Naive thymus-derived CD8-positive, alpha-beta T cell (primary cell): ENCODE results near the gene OR10H1. TPM values are rescaled to one million over a fixed set of nuclear protein-coding genes. Genes with fewer than 3 reads are reported as not detected.
"Not testable (repeated sequence)": the region's sequence is repeated elsewhere in the genome, so short reads cannot be mapped to it uniquely, and the experiment has no call there.

Experiments used
- ATAC-seq, 2 donors: fragments of 150-1000 bp; cut with Tn5 transposase in 1 of 2; sonication (Bioruptor Pico), chemical (Tn5 transposase) in 1 of 2; 1 replicate in 1 of 2; 2 replicates in 1 of 2; pipeline ENCODE4 v1.10.0; 2021; ENCODE audit warnings: mild to moderate bottlenecking in 2 of 2, moderate library complexity in 2 of 2
- POLR2A ChIA-PET: fragments of 350-600 bp; sonication (Branson Sonifier 250); formaldehyde crosslinking; loops from one replicate; lab custom pipeline; 2021; ENCODE audit warnings: antibody characterized with exemption; lab: Charles Lee
- DNase-seq, 10 donors: peaks; one replicate each; pipeline versions ENCODE4 v3.0.0 to v3.0.0-alpha.2; 2020 to 2022
- H3K27ac Mint-ChIP-seq, 10 donors: one replicate each; pipeline ENCODE4 v1.8.0; 2020 to 2022; ENCODE audit warnings: mild to moderate bottlenecking in 10 of 10, mixed read lengths in 10 of 10, moderate library complexity in 4 of 10, inconsistent platforms in 1 of 10
- H3K27me3 Mint-ChIP-seq, 5 donors: one replicate each; pipeline ENCODE4 v1.8.0; 2021 to 2022; ENCODE audit warnings: mixed read lengths in 5 of 5
- H3K36me3 Mint-ChIP-seq, 3 donors: one replicate each; pipeline ENCODE4 v1.8.0; 2020 to 2022; ENCODE audit warnings: mixed read lengths in 3 of 3, mild to moderate bottlenecking in 2 of 3, inconsistent platforms in 1 of 3
- H3K4me1 Mint-ChIP-seq, 4 donors: one replicate each; pipeline ENCODE4 v1.8.0; 2021 to 2022; ENCODE audit warnings: mixed read lengths in 4 of 4
- H3K4me3 Mint-ChIP-seq, 10 donors: one replicate each; pipeline ENCODE4 v1.8.0; 2020 to 2022; ENCODE audit warnings: mild to moderate bottlenecking in 10 of 10, mixed read lengths in 10 of 10, moderate library complexity in 6 of 10, inconsistent platforms in 1 of 10
- H3K9me3 Mint-ChIP-seq, 9 donors: one replicate each; pipeline ENCODE4 v1.8.0; 2020 to 2022; ENCODE audit warnings: mixed read lengths in 9 of 9, mild to moderate bottlenecking in 3 of 9, inconsistent platforms in 1 of 9, moderate library complexity in 1 of 9
- polyA plus RNA-seq, 3 donors: library from polyadenylated mRNA; unstranded; fragments of 300-500 nt; fragmentation: Illumina TruSeq; gene quantifications; one replicate each; pipeline ENCODE4 v1.2.3, GENCODE V29; 2021
- total RNA-seq, 8 experiments: library from RNA in 2 of 8; stranded (reverse) in 2 of 8; gene quantifications; one replicate each; pipeline ENCODE4 v1.2.3 and lab custom pipeline; 2021 to 2026

The OR10H1 gene
- total and polyA plus RNA-seq, 5 experiments from 2014 or later = not detected

DNA sequence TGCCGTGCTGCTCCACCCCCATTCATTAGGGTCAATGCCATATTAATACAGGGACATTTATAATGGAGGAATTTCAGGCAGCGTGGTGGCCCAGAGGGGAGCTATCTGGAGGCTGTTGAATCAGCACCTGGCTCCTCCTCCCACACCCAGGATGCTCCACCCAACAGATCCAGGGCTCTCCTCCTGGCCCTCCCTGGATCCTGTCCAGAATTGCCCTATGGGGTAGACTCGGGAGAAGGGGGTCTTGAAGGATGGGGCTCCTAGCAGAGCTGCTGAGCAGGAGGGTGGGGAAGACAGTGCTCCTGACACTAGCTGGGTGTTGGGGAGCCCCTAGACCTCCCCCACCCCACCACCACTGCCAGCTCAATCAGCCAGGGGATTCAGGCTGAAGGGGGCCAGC is 33.3 kb downstream of the OR10H1 start:
- no peak for DNase-seq
- H3K4me1 Mint-ChIP-seq = peaks cover 4 to 19% (median 8%) of the 10 kb centered on the region in 4 donors
- peaks cover 0 to 1% (median 0%) of the 10 kb centered on the region in 9 donors for H3K9me3 Mint-ChIP-seq
- peaks cover 0 to 14% (median 3%) of the 10 kb centered on the region in 5 donors for H3K27me3 Mint-ChIP-seq
- no peaks in the 10 kb centered on the region for H3K36me3 Mint-ChIP-seq
- no peak overlapping the region for H3K4me3 Mint-ChIP-seq
- POLR2A ChIA-PET = no interaction called here
- no peak for ATAC-seq
- no peak overlapping the region for H3K27ac Mint-ChIP-seq

DNA sequence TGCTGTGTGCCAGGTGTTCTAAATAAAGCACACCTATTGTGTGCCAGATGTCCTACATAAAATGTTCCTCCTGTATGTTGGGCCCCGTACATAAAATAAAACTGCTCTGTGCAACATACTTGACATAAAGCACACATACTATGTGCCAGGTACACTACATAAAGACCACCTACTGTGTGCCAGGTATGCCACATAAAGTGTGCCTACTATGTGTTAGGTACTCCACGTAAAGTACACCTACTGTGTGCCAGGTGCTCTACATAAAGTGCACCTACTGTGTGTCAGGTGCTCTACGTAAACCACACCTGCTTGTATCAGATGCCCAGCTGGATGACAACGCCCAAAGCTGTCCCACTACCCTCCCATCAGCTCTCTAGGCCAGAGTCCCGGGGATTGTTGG is 33.8 kb downstream of the OR10H1 start:
- Mint-ChIP-seq H3K27ac (no peak overlapping the region), H3K27me3 (peaks cover 0 to 9% (median 1%) of the 10 kb centered on the region in 5 donors), H3K4me1 (peaks cover 4 to 19% (median 8%) of the 10 kb centered on the region in 4 donors), H3K36me3 (no peaks in the 10 kb centered on the region), H3K9me3 (peaks cover 0 to 1% (median 0%) of the 10 kb centered on the region in 9 donors), H3K4me3 (no peak overlapping the region)
- ATAC-seq (no peak), DNase-seq (no peak)
- POLR2A ChIA-PET = no interaction called here

DNA sequence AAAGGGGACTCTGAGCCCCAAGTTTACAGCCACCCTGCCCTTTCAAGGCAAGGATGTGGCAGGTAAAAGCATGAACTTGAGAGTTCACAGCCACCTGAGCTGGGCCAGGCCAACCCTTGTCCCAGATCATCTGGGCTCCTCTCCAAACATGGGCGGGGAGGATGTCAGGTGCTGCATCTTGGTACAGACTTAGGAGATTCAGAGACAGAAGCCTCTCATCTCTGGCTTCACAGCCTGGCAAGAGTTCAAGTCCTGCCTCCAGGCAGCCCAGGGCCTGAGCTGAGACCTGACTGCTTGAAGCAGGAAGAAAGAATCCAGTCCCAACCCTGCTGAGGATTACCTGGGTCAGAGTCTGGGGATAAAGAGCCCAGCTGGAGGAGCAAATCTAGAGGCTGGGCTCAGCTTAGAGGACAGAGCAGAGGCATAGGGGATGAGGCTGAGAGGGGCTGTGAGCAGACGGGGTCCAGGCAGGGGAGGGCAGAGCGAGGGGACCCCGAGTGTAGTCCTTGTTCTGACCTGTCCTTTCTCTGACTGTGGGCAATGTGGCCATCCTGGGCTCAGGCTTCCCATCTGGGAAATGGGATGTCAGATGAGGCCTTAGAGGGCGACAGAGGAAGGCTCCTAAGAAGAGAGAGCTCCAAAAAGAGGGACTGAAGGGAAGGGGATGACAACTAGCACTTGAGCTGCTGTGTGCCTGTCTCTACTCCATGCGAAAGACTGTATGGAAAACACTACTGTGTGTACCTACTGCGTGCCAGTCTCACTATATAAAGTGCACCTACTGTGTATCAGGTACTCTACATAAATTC is 34.6 kb downstream of the OR10H1 start:
- Mint-ChIP-seq H3K4me1 (peaks cover 4 to 19% (median 8%) of the 10 kb centered on the region in 4 donors), H3K36me3 (no peaks in the 10 kb centered on the region), H3K9me3 (peaks cover 0 to 1% (median 0%) of the 10 kb centered on the region in 9 donors), H3K27me3 (peaks cover 2 to 15% (median 8%) of the 10 kb centered on the region in 5 donors), H3K4me3 (no peak overlapping the region), H3K27ac (peak overlapping the region in 5 of 10 donors; percentile 6 to 82 (median 52))
- ATAC-seq (peak in 1 of 2 donors; percentile 46), DNase-seq (peak in 2 of 10 donors; percentile 1)
- POLR2A ChIA-PET = interaction anchor here (0.6 kb wide), 1 partner anchor 430 kb away, joined by 3 read pairs; no protein-coding TSS in a partner anchor

DNA sequence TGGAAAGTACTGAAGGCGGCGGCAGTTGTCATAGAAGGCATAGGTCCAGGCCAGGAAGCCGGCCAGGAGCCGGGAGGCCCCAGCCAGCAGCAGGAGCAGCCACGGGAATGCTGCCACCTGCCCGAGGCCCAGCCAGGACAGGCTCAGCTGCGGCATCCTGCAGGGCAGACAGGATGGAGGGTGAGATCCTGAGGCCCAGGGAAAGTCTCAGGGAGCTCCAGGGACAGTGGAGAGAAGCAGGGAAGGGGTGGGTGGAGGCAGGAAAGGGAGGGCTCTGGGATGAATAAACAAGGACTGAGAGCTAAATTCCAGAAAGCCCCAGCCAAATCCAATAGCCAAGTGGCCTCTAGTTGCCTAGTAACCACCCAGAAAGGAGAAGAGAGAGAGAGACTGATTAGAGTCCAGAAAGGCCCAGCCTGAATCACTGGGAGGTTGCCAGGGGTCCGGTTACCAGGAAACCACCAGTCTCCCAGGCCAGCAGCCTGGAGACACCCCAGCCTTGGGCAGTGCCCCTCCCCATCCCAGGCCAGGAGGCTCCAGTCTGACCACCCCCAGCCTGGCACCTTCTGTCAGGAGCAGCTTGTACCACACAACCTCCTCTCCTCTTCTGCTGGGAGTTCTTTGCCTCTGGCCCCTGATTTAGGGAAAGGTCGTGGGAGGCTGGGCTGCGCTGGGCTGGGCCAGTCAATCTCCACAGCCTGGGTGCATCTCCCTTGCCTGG is 35.5 kb downstream of the OR10H1 start:
- POLR2A ChIA-PET = interaction anchor here (0.6 kb wide), 1 partner anchor 431 kb away, joined by 3 read pairs; no protein-coding TSS in a partner anchor

DNA sequence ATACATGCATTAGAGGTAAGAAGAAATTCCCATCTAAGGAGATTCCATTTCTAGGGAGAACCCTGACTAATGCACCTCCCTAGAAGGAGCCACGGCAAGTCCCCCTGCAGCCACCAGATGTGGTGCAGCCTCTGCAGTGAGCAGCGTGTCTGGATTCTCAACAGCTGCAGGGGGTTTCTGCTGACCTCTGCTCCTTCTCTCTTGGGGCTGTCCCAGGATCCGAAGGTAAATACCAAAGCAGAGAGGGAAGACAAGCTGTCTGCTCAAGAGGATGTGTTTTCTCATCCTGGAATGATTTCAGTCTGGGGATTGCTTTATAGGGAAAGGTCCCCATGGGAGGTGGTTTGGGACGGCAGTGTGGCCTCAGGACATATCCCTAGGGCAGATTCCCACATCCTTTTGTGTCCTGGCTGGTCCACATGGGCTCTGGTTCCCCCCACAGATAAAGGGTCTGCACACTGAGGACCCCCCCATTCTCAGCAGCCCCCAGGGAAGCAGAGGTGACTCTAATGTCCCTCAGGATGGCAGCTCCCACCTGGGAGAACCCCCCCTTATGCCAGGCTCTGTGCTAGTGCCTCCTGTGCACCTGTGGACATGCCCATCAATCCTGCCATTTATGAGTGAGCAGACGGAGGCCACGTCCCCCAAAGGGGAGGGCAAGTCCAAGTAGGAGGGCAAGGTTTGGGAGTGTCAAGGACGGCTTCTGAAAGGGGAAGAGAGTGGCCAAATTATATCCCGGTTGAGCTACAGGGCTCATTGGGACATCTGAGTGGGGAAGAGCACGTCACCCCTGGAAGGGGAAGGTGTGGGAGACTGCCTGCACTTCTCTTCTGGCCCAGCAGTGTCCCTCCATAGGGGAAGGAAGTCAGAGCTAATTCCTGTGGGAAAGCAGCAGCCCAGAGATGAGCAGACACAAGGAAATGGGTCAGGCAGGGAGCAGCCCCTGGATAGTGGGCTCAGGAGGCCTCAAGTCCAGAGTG is 38.2 kb downstream of the OR10H1 start:
- no peak overlapping the region for H3K4me3 Mint-ChIP-seq
- H3K27me3 Mint-ChIP-seq = peaks cover 10 to 50% (median 24%) of the 10 kb centered on the region in 5 donors
- POLR2A ChIA-PET = no interaction called here
- peaks cover 0 to 3% (median 0%) of the 10 kb centered on the region in 9 donors for H3K9me3 Mint-ChIP-seq
- ATAC-seq = no peak
- H3K36me3 Mint-ChIP-seq = peaks cover 0 to 6% (median 4%) of the 10 kb centered on the region in 3 donors
- peak overlapping the region in 2 of 10 donors; percentile 3 to 76 for H3K27ac Mint-ChIP-seq
- no peak for DNase-seq
- H3K4me1 Mint-ChIP-seq = peaks cover 4 to 19% (median 8%) of the 10 kb centered on the region in 4 donors

More for the DNA sequence above, 35.5 kb downstream of the OR10H1 start:
- Mint-ChIP-seq H3K27ac (peak overlapping the region in 3 of 10 donors; percentile 22 to 38 (median 34)), H3K27me3 (peaks cover 4 to 24% (median 13%) of the 10 kb centered on the region in 5 donors), H3K4me1 (peaks cover 4 to 19% (median 8%) of the 10 kb centered on the region in 4 donors), H3K9me3 (peaks cover 0 to 1% (median 0%) of the 10 kb centered on the region in 9 donors), H3K4me3 (no peak overlapping the region), H3K36me3 (peaks cover 0 to 4% (median 0%) of the 10 kb centered on the region in 3 donors)
- ATAC-seq = no peak
- DNase-seq = no peak

DNA sequence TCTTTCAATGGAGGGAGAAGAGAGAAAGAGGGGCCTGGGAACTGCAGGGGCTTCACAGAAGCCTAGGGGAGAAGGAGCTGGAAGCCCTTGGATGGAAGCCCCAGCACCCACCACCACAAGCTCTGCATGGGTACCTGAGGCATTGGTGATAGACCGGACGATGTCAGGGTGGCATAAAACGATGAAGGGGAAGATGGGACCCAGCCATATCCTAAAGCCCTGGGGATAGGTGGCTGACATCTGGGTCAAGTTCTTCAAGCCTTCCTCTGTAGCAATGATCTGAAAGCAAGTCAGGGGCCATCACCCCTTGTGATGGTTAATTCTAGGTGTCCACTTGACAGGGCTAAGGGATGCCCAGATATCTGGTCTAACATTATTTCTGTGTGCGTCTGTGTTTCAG is 39.2 kb downstream of the OR10H1 start:
- Mint-ChIP-seq H3K36me3 (peaks cover 0 to 10% (median 4%) of the 10 kb centered on the region in 3 donors), H3K27me3 (peaks cover 10 to 60% (median 30%) of the 10 kb centered on the region in 5 donors), H3K4me1 (peaks cover 4 to 19% (median 8%) of the 10 kb centered on the region in 4 donors), H3K9me3 (peaks cover 0 to 3% (median 0%) of the 10 kb centered on the region in 9 donors), H3K4me3 (no peak overlapping the region), H3K27ac (peak overlapping the region in 1 of 10 donors; percentile 90)
- POLR2A ChIA-PET = no interaction called here
- DNase-seq (no peak), ATAC-seq (no peak)

DNA sequence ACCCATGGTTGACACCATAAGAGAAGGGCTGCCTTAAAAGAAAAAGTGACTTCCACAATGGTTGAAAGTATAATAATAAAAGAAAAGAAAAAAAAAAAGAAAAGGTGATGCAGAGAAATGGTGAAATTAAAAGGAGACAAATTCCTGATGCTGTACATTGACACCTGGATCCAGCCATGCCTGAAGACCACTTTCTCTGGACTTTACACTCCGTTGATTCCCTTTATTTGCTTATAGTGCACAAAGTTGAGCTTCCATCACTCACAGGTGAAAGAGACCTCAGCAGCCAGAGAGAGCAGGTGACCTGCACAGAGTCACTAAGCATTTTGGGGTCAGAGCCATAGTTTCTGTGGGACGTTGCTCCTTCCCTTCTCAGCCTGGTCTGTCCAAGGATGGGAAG is 40.2 kb downstream of the OR10H1 start:
- Mint-ChIP-seq H3K4me3 (no peak overlapping the region), H3K27ac (no peak overlapping the region), H3K36me3 (peaks cover 0 to 10% (median 4%) of the 10 kb centered on the region in 3 donors), H3K27me3 (peaks cover 11 to 70% (median 36%) of the 10 kb centered on the region in 5 donors), H3K4me1 (peaks cover 0 to 8% (median 2%) of the 10 kb centered on the region in 4 donors), H3K9me3 (peaks cover 0 to 3% (median 0%) of the 10 kb centered on the region in 9 donors)
- POLR2A ChIA-PET = no interaction called here
- DNase-seq (no peak), ATAC-seq (no peak)

DNA sequence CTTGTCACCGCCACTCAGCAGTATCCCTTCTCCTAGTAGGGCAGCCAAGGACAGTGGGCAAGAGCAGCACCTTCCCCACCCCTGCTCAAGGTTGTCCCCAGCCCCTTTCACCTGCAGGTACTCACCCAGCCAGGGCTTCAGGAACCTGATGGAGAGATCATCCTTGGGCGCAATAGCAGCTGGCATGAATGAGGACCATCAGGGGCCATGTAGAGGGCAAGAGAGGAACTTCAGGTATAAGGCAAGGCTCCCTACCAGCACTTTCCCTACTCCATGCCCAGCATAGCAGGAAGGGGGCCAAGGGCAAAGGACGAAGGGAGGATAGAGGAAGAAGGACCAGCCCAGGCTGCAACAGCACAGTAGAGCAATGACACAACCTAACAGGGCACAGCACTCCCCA is 41.3 kb downstream of the OR10H1 start:
- H3K36me3 Mint-ChIP-seq = peaks cover 0 to 11% (median 4%) of the 10 kb centered on the region in 3 donors
- H3K4me1 Mint-ChIP-seq, ATAC-seq, H3K27ac Mint-ChIP-seq, H3K4me3 Mint-ChIP-seq, H3K9me3 Mint-ChIP-seq, DNase-seq, POLR2A ChIA-PET: not testable (repeated sequence)
- peaks cover 15 to 81% (median 41%) of the 10 kb centered on the region in 5 donors for H3K27me3 Mint-ChIP-seq

DNA sequence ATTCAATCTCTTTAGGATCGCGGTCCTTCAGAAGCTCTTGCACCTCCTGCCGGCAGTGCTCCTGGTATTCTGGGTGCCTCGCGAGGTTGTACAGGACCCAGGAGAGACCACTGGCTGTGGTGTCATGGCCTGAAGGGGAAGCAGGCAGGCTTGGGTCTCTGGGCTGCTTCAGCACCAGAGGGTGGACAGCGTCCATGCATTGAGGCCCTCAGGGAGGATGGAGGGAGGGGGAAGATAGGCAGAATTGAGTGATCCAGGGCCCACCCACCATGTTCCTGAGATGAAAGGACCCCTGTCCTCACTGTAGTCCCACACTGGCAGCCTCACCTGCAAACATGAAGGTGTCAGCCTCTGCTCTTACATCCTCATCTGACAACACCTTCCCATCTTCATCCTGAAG is 45.9 kb downstream of the OR10H1 start:
- POLR2A ChIA-PET = no interaction called here
- H3K9me3 Mint-ChIP-seq = peaks cover 0 to 3% (median 0%) of the 10 kb centered on the region in 9 donors
- H3K27me3 Mint-ChIP-seq = peaks cover 23 to 61% (median 40%) of the 10 kb centered on the region in 5 donors
- no peak overlapping the region for H3K27ac Mint-ChIP-seq
- peaks cover 0 to 1% (median 0%) of the 10 kb centered on the region in 4 donors for H3K4me1 Mint-ChIP-seq
- H3K4me3 Mint-ChIP-seq = no peak overlapping the region
- ATAC-seq (no peak), DNase-seq (no peak)
- peaks cover 0 to 16% (median 0%) of the 10 kb centered on the region in 3 donors for H3K36me3 Mint-ChIP-seq

GRCh38 chr19:15759962-15760565 is 55.4 kb downstream of the OR10H1 start:
- Mint-ChIP-seq H3K4me3 (peak overlapping the region in 8 of 10 donors; percentile 5 to 64 (median 35)), H3K4me1 (peaks cover 0 to 3% (median 0%) of the 10 kb centered on the region in 4 donors), H3K27ac (no peak overlapping the region), H3K36me3 (peaks cover 0 to 10% (median 7%) of the 10 kb centered on the region in 3 donors), H3K27me3 (peaks cover 38 to 78% (median 55%) of the 10 kb centered on the region in 5 donors), H3K9me3 (peaks cover 0 to 23% (median 6%) of the 10 kb centered on the region in 9 donors)
- no peak for ATAC-seq
- POLR2A ChIA-PET = no interaction called here
- peak in 1 of 10 donors; percentile 2 for DNase-seq

DNA sequence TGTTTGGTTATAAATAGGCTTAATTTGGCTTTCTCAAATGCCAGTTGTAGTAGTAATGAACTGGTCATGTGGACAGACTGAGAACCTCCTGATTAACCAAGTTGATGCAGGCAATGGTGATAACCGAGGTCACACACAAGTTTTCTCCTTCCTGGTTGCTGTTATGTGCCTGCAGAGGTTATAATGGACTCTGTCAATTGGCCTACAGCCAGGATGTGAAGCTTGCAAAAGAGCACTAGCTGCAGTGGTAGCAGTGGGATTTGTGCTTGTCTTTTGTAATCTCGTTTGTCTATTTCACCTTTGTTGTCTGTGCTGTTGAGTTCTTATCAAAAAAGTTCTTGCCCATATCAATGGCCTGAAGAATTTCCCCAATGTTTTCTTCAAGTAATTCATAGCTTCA is 57.1 kb downstream of the OR10H1 start:
- Mint-ChIP-seq H3K27me3 (peaks cover 43 to 85% (median 62%) of the 10 kb centered on the region in 5 donors), H3K4me1 (peaks cover 0 to 3% (median 0%) of the 10 kb centered on the region in 4 donors)
- ATAC-seq = no peak

More for the DNA sequence above, 57.1 kb downstream of the OR10H1 start:
- H3K36me3 Mint-ChIP-seq = peaks cover 0 to 10% (median 7%) of the 10 kb centered on the region in 3 donors
- H3K9me3 Mint-ChIP-seq = peaks cover 0 to 23% (median 6%) of the 10 kb centered on the region in 9 donors
- H3K27ac Mint-ChIP-seq = no peak overlapping the region
- no peak for DNase-seq
- POLR2A ChIA-PET = no interaction called here
- no peak overlapping the region for H3K4me3 Mint-ChIP-seq
